Sigmoid colon (tissue), 7 donors: ENCODE results near the gene SH3PXD2B. TPM values are rescaled to one million over a fixed set of nuclear protein-coding genes. Genes with fewer than 3 reads are reported as not detected.

ENCODE experiments used
- DNase-seq: peaks from one replicate; pipeline ENCODE4 v3.0.0-alpha.2; 2019
- H3K27ac ChIP-seq, 4 donors: fragments of 200-600 bp; sonication (generic); one replicate each; pipeline ENCODE4 v1.5.1; 2016 to 2019; ENCODE audit warnings: mild to moderate bottlenecking in 1 of 4
- H3K27me3 ChIP-seq, 3 donors: fragments of 200-600 bp; sonication (generic); one replicate each; pipeline ENCODE4 v1.5.1; 2019; ENCODE audit warnings: mild to moderate bottlenecking in 1 of 3
- H3K36me3 ChIP-seq, 4 donors: fragments of 200-600 bp; sonication (generic); one replicate each; pipeline ENCODE4 v1.5.1; 2016 to 2019
- H3K4me1 ChIP-seq, 4 donors: fragments of 200-600 bp; sonication (generic); one replicate each; pipeline ENCODE4 v1.5.1; 2017 to 2019
- H3K4me3 ChIP-seq, 4 donors: fragments of 200-600 bp; sonication (generic); one replicate each; pipeline ENCODE4 v1.5.1; 2017 to 2019; ENCODE audit warnings: mild to moderate bottlenecking in 2 of 4, moderate library complexity in 1 of 4
- H3K9me3 ChIP-seq, 4 donors: fragments of 200-600 bp in 3 of 4; sonication (generic) in 3 of 4; one replicate each; pipeline versions ENCODE4 v1.5.1 to v1.6.1; 2013 to 2019
- CTCF ChIP-seq, 4 experiments: fragments of 450-650 bp in 3 of 4; fragments of 200-600 bp in 1 of 4; IDR thresholded peaks; one replicate each; pipeline ENCODE4 v1.5.1; 2016 to 2019; ENCODE audit warnings: antibody characterized with exemption in 4 of 4, mild to moderate bottlenecking in 3 of 4, moderate library complexity in 2 of 4
- EP300 ChIP-seq, 4 donors: sonication (generic); formaldehyde crosslinking; IDR thresholded peaks; one replicate each; pipeline ENCODE4 v1.6.1; 2017; ENCODE audit warnings: antibody characterized with exemption in 4 of 4
- POLR2A ChIP-seq, 2 donors: fragments of 450-650 bp; IDR thresholded peaks; one replicate each; pipeline ENCODE4 v1.6.1; 2016; ENCODE audit warnings: antibody characterized with exemption in 2 of 2, mild to moderate bottlenecking in 2 of 2, moderate library complexity in 2 of 2
- POLR2AphosphoS5 ChIP-seq, 4 donors: sonication (generic); formaldehyde crosslinking; IDR thresholded peaks; one replicate each; pipeline ENCODE4 v1.6.1; 2017; ENCODE audit warnings: antibody characterized with exemption in 4 of 4
- WGBS, 2 donors: extraction: QIAGEN DNeasy Blood & Tissue Kit; methylation state at CpG; one replicate each; pipeline ENCODE4 v1.1.7; 2013; 5-methylcytosine and 5-hydroxymethylcytosine counted together
- intact Hi-C: fragments of 100-400 bp; cut with DNase I; formaldehyde crosslinking; loops from one replicate; pipeline ENCODE4 v1.15.1; 2023
- polyA plus RNA-seq, 3 donors: library from polyadenylated mRNA; stranded (reverse); fragments of 200-250 nt; gene quantifications; one replicate each; pipeline ENCODE4 v1.2.3, GENCODE V29; 2013
- total RNA-seq, 4 donors: library from RNA; depleted of rRNA; stranded (reverse); fragments of >200 nt; gene quantifications; one replicate each; pipeline ENCODE4 v1.1.0, GENCODE V29; 2016
- donor health status: healthy with polysubstance abuse.
- donor health status: Bipolar disorder and iron deficiency.
- donor health status: healthy.

Gene SH3PXD2B
- total and polyA plus RNA-seq, 7 donors, result 3.6 to 45.7 (median 19.3) TPM

- 74 to 81% methylated on average over 13 of the region's 13 CpGs for WGBS, 2 donors
- TF ChIP-seq CTCF (IDR thresholded peaks at IDR 0.05), result no peak
- TF ChIP-seq POLR2AphosphoS5 (IDR thresholded peaks at IDR 0.05), result peak; percentile 18 to 77 (median 66)
- peak in 3 of 4 donors; percentile 11 to 74 (median 52) for TF ChIP-seq EP300 (IDR thresholded peaks at IDR 0.05)
- no peaks in the 10 kb centered on the region for H3K27me3 ChIP-seq
Measured at GRCh38 chr5:172414531-172415361, 39.6 kb downstream of the SH3PXD2B start.

DNA sequence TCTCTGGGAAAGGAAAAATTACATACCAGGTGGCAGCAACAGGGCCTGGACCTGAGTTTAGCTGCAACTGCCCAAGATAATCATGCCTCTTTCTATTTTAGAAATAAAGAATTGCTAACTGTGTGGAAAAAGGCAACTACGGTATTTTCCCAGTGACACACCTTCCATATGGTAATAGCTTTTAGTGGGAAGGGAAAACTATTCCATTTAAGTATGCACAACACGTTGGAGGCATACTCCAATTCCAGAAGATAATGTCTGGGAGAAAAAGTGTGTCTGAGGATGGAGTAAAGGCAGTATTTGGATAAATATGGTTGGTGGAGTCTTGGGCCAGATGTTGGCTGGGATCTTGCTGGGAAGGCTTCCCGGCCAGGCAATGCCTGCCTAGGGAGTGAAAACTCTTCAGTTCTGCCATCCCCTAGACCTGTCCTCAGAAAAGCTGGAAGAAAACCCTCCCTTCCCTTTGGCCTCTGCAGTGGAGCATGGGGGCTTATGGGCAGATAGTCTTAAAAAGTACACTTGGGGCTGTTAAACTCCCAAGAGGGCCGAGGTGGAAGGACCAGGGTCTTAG, 40.6 kb downstream of the SH3PXD2B start:
- H3K27me3 ChIP-seq, result no peaks in the 10 kb centered on the region
- WGBS, 2 donors, result 83 to 88% methylated on average over 4 of the region's 4 CpGs
- H3K4me1 ChIP-seq, result peaks cover 2 to 76% (median 72%) of the 10 kb centered on the region in 4 donors
- no peaks in the 10 kb centered on the region for H3K36me3 ChIP-seq
- H3K9me3 ChIP-seq, result no peaks in the 10 kb centered on the region
- TF ChIP-seq POLR2AphosphoS5 (IDR thresholded peaks at IDR 0.05) (no peak), CTCF (IDR thresholded peaks at IDR 0.05) (no peak)
- DNase-seq, result no peak
- intact Hi-C loops, result loop anchor here (2.0 kb wide), 1 partner anchor 39 kb away; no protein-coding TSS in a partner anchor
- H3K4me3 ChIP-seq, result no peak overlapping the region
- H3K27ac ChIP-seq, result peak overlapping the region; percentile 79 to 96 (median 86)

More at GRCh38 chr5:172414531-172415361, 39.6 kb downstream of the SH3PXD2B start:
- H3K4me1 ChIP-seq, result peaks cover 2 to 87% (median 83%) of the 10 kb centered on the region in 4 donors
- H3K4me3 ChIP-seq, result peak overlapping the region in 1 of 4 donors; percentile 8
- peak overlapping the region; percentile 79 to 96 (median 86) for H3K27ac ChIP-seq
- intact Hi-C loops, result no loop called here
- H3K36me3 ChIP-seq, result no peaks in the 10 kb centered on the region
- H3K9me3 ChIP-seq, result no peaks in the 10 kb centered on the region
- DNase-seq, result peak; percentile 96

- Histone ChIP-seq H3K27me3 (no peaks in the 10 kb centered on the region), H3K4me3 (no peak overlapping the region), H3K4me1 (peaks cover 2 to 72% (median 68%) of the 10 kb centered on the region in 4 donors), H3K27ac (peak overlapping the region; percentile 79 to 96 (median 86)), H3K36me3 (no peaks in the 10 kb centered on the region), H3K9me3 (no peaks in the 10 kb centered on the region)
- intact Hi-C loops, result loop anchor here (2.0 kb wide), 1 partner anchor 40 kb away; no protein-coding TSS in a partner anchor
- TF ChIP-seq POLR2A (IDR thresholded peaks at IDR 0.05), result no peak
- peak; percentile 60 to 91 (median 71) for TF ChIP-seq POLR2AphosphoS5 (IDR thresholded peaks at IDR 0.05)
- peak; percentile 30 to 85 (median 56) for TF ChIP-seq EP300 (IDR thresholded peaks at IDR 0.05)
- TF ChIP-seq CTCF (IDR thresholded peaks at IDR 0.05), result no peak
- 60 to 77% methylated on average over 13 of the region's 13 CpGs for WGBS, 2 donors
- peak; percentile 96 for DNase-seq
Measured at GRCh38 chr5:172412724-172413286, 41.5 kb downstream of the SH3PXD2B start.

DNA sequence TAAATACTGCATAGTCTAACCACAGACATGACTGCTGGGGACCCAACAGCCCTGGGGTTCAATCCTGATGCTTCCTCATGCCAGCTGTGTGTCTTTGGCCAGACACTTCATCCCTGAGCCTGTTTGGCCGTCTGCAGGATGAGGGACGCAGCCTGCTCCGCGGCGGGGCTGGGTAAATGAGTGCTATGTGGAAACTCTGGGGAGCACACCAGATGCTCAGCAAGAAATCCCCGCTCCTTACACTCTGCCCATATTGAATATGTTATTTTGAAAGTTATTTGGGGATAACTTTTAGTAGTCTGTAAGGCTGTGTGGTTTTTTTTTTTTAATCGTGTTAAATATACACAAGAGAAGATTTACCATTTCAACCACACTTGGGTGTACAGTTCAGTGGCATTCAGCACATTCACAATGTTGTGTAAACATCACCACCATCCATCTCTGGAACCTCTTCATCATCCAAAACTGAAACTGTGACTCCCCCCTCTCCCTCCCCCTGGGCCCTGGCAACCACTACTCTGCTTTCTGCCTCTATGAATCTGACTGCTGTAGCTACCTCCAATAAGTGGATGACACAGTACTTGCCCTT, 42.7 kb downstream of the SH3PXD2B start:
- H3K9me3 ChIP-seq, result no peaks in the 10 kb centered on the region
- H3K27me3 ChIP-seq, result no peaks in the 10 kb centered on the region
- TF ChIP-seq POLR2AphosphoS5 (IDR thresholded peaks at IDR 0.05), result peak in 3 of 4 donors; percentile 46 to 54 (median 47)
- TF ChIP-seq CTCF (IDR thresholded peaks at IDR 0.05), result no peak
- WGBS, 2 donors, result 58 to 86% methylated on average over 7 of the region's 7 CpGs
- H3K4me3 ChIP-seq, result no peak overlapping the region
- peaks cover 2 to 71% (median 68%) of the 10 kb centered on the region in 4 donors for H3K4me1 ChIP-seq
- peak overlapping the region; percentile 79 to 96 (median 86) for H3K27ac ChIP-seq
- DNase-seq, result no peak
- H3K36me3 ChIP-seq, result no peaks in the 10 kb centered on the region
- intact Hi-C loops, result loop anchor here (2.0 kb wide), 1 partner anchor 41 kb away; no protein-coding TSS in a partner anchor
